Measurements from ENCODE around the gene PRIMA1.

Gene PRIMA1

GRCh38 chr14:93676416-93676958 lies 111.8 kb downstream of the PRIMA1 start:
- no peak for DNase-seq (ENCODE audit: low read depth, low spot score)

- DNase-seq (ENCODE audit: low read depth, low spot score) = no peak
Measured at GRCh38 chr14:93675651-93676050, 112.6 kb downstream of the PRIMA1 start.

GRCh38 chr14:93674343-93674742 lies 113.9 kb downstream of the PRIMA1 start:
- no peak for DNase-seq (ENCODE audit: low read depth, low spot score)

GRCh38 chr14:93669632-93670031 lies 118.7 kb downstream of the PRIMA1 start:
- DNase-seq (ENCODE audit: low read depth, low spot score) = no peak
